ENCODE results near the gene ZZZ3. TPM values are rescaled to one million over a fixed set of nuclear protein-coding genes. Genes with fewer than 3 reads are reported as not detected.

The ZZZ3 gene
- total and polyA plus RNA-seq, 2 of the 13 experiments (the other 11 are each of a cell fraction or from before 2014, with no cell fraction given): 18.1 to 50.2 TPM

DNA sequence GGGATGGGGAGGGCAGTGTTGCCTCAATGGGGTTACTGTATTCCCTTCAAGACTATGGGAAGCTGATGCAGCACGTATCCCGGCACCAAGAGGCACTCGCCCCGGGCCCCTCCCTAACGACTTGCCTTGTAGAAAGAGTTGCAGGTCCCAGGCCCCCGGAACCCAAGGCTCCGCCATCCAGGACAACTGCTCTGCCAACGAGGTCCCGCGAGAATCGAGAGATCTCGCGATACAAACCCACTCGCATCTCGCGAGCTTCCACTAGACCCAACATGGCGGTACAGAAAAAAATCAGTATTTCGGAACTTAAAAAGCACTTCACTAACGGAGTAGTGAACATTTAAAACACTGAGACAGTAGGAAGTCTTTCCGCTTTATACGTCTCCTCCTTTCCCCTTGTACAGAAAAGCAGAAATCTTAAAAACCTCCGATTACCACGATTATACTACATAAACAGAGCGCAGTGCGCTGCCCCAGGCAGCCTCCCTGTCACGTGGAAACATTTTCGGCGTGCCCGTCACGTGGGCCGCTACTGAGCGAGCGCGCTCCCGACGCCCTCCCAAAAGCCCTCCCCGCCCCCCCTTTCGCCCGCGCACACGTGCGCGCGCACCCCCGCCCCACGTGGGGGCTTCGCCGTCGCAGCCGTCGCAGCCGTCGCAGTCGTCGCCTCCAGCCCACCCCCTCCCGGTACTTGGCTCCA is at the start of gene ZZZ3 (continued):
- TF ChIP-seq ZNF136 (CRISPR knock-in tag; IDR thresholded peaks at IDR 0.05; ENCODE audit: low read depth) (no peak), RARG (CRISPR knock-in tag; IDR thresholded peaks at IDR 0.05; ENCODE audit: low read depth) (no peak), MXD3 (CRISPR knock-in tag; IDR thresholded peaks at IDR 0.05) (peak; percentile 28; the same call in 1 of the 2 replicates), ZNF251 (CRISPR knock-in tag; IDR thresholded peaks at IDR 0.05) (no peak), ZNF574 (CRISPR knock-in tag; IDR thresholded peaks at IDR 0.05) (0 out of 2 replicates have a peak, but pooled peaks have one; percentile 20), ZNF329 (CRISPR knock-in tag; IDR thresholded peaks at IDR 0.05; ENCODE audit: low read depth) (0 out of 2 replicates have a peak, but pooled peaks have one; percentile 5), ZNF761 (CRISPR knock-in tag; conservative IDR thresholded peaks at IDR 0.05) (0 out of 2 replicates have a peak, but pooled peaks have one; percentile 30), FOXK1 (CRISPR knock-in tag; IDR thresholded peaks at IDR 0.05; ENCODE audit: borderline replicate concordance, low read depth) (peak; percentile 64; the same call in 1 of the 2 replicates), ZNF124 (CRISPR knock-in tag; IDR thresholded peaks at IDR 0.05) (0 out of 2 replicates have a peak, but pooled peaks have one; percentile 17), THRA (CRISPR knock-in tag; IDR thresholded peaks at IDR 0.05; ENCODE audit: borderline replicate concordance) (peak; percentile 8; the same call in 1 of the 2 replicates), BCL3 (CRISPR knock-in tag; IDR thresholded peaks at IDR 0.05) (no peak), RFX5 (IDR thresholded peaks at IDR 0.05; ENCODE audit: low read depth, low read length) (no peak), KLF12 (CRISPR knock-in tag; IDR thresholded peaks at IDR 0.05; ENCODE audit: borderline replicate concordance) (no peak), MEIS1 (CRISPR knock-in tag; IDR thresholded peaks at IDR 0.05; ENCODE audit: borderline replicate concordance) (0 out of 2 replicates have a peak, but pooled peaks have one; percentile 78), ZNF792 (CRISPR knock-in tag; IDR thresholded peaks at IDR 0.05) (0 out of 2 replicates have a peak, but pooled peaks have one; percentile 50), FOXP1 (IDR thresholded peaks at IDR 0.05) (no peak), FOXP1 (CRISPR knock-in tag; IDR thresholded peaks at IDR 0.05) (no peak), ZNF354B (CRISPR knock-in tag; IDR thresholded peaks at IDR 0.05) (0 out of 2 replicates have a peak, but pooled peaks have one; percentile 16), RBFOX2 (IDR thresholded peaks at IDR 0.05; ENCODE audit: low read depth, low read length) (peak; percentile 47; the same call in 1 of the 2 replicates), KMT2A (CRISPR knock-in tag; IDR thresholded peaks at IDR 0.05) (peak; percentile 69)
- TF ChIP-seq, protein P1, sequence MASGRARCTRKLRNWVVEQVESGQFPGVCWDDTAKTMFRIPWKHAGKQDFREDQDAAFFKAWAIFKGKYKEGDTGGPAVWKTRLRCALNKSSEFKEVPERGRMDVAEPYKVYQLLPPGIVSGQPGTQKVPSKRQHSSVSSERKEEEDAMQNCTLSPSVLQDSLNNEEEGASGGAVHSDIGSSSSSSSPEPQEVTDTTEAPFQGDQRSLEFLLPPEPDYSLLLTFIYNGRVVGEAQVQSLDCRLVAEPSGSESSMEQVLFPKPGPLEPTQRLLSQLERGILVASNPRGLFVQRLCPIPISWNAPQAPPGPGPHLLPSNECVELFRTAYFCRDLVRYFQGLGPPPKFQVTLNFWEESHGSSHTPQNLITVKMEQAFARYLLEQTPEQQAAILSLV (CRISPR knock-in tag; IDR thresholded peaks at IDR 0.05; ENCODE audit: borderline replicate concordance): peak; percentile 32; the same call in 1 of the 2 replicates
- TF ChIP-seq, protein P2, sequence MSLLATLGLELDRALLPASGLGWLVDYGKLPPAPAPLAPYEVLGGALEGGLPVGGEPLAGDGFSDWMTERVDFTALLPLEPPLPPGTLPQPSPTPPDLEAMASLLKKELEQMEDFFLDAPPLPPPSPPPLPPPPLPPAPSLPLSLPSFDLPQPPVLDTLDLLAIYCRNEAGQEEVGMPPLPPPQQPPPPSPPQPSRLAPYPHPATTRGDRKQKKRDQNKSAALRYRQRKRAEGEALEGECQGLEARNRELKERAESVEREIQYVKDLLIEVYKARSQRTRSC (CRISPR knock-in tag; IDR thresholded peaks at IDR 0.05; ENCODE audit: low read depth): no peak

Data from HepG2 (cell line).